ENCODE data around the gene PDE6B. TPM values are rescaled to one million over a fixed set of nuclear protein-coding genes. Genes with fewer than 3 reads are reported as not detected.
"Not testable (repeated sequence)": the region's sequence is repeated elsewhere in the genome, so short reads cannot be mapped to it uniquely, and the experiment has no call there.

The PDE6B gene
- total RNA-seq, 1 experiment from 2014 or later: not detected

DNA sequence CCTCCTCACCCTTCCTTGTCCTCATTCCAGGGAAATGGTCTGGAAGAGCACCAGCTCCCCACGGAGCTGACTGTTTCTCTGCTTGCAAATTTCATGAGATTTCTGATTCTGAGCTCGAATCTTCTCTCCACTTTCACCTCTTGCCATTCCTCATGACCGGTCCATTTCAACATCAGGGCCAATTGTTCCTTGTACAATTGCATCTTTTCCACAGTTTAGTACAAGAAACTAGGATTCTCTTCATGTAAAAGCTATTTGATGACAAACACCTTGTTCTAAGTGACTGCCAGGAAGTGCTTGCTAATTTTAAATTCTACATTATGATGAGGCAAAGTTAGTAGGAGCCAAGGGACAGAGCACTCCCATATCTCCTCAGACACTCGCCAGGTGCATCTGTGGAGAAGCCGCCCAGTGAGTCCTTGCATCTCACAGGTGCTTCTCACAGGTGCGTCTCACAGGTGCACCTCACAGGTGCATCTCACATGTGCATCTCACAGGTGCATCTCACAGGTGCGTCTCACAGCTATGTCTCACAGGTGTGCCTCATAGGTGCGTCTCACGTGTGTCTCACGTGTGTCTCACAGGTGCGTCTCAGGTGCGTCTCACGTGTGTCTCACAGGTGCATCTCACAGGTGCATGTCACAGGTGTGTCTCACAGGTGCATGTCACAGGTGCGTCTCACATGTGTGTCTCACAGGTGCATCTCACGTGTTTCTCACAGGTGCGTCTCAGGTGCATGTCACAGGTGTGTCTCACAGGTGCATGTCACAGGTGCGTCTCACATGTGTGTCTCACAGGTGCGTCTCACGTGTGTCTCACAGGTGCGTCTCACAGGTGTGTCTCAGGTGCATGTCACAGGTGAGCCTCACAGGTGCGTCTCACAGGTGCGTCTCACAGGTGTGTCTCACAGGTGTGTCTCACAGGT is 3.0 kb upstream of the PDE6B start:
- no peak for DNase-seq (ENCODE audit: low spot score)

- DNase-seq (ENCODE audit: low spot score): no peak
Measured at GRCh38 chr4:622996-623913, 2.1 kb upstream of the PDE6B start.

GRCh38 chr4:623914-624566 is 1.3 kb upstream of the PDE6B start:
- DNase-seq (ENCODE audit: low spot score): no peak

DNA sequence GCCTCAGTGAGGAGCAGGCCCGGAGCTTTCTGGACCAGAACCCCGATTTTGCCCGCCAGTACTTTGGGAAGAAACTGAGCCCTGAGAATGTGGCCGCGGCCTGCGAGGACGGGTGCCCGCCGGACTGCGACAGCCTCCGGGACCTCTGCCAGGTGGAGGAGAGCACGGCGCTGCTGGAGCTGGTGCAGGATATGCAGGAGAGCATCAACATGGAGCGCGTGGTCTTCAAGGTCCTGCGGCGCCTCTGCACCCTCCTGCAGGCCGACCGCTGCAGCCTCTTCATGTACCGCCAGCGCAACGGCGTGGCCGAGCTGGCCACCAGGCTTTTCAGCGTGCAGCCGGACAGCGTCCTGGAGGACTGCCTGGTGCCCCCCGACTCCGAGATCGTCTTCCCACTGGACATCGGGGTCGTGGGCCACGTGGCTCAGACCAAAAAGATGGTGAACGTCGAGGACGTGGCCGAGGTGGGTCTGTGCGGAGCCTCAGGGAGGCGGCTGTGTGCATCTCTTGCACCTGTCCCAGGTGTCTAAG is 323 bp downstream of the PDE6B start:
- DNase-seq (ENCODE audit: low spot score): no peak

- DNase-seq (ENCODE audit: low spot score): no peak
Measured at GRCh38 chr4:626201-627091, 1.1 kb downstream of the PDE6B start.

- DNase-seq (ENCODE audit: low spot score): no peak
Measured at GRCh38 chr4:627347-628125, 2.2 kb downstream of the PDE6B start.

DNA sequence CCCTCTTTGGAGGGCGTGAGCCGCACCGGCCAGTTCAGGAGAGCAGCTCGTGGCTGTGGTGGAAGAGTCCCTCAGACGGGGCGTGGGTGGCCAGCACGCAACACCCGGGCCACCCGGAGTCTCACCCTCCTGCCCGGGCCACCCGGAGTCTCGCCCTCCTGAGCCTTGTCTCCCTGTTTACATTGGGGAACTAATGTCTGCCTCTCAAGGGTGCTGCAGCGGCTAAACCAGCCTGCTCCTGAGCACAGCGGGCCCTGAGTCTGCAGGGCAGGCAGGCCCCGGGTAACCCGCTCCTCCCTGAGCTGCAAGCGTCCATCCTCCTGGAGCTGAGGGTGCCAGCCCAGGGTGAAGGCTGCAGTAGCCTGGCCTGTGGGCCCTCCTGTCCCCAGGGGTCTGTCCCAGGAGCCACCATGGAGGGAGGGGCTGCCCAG is 3.0 kb downstream of the PDE6B start:
- DNase-seq (ENCODE audit: low spot score): no peak

- no peak for DNase-seq (ENCODE audit: low spot score)
Measured at GRCh38 chr4:628821-629635, 3.7 kb downstream of the PDE6B start.

GRCh38 chr4:629636-629914 is 4.2 kb downstream of the PDE6B start:
- no peak for DNase-seq (ENCODE audit: low spot score)

DNA sequence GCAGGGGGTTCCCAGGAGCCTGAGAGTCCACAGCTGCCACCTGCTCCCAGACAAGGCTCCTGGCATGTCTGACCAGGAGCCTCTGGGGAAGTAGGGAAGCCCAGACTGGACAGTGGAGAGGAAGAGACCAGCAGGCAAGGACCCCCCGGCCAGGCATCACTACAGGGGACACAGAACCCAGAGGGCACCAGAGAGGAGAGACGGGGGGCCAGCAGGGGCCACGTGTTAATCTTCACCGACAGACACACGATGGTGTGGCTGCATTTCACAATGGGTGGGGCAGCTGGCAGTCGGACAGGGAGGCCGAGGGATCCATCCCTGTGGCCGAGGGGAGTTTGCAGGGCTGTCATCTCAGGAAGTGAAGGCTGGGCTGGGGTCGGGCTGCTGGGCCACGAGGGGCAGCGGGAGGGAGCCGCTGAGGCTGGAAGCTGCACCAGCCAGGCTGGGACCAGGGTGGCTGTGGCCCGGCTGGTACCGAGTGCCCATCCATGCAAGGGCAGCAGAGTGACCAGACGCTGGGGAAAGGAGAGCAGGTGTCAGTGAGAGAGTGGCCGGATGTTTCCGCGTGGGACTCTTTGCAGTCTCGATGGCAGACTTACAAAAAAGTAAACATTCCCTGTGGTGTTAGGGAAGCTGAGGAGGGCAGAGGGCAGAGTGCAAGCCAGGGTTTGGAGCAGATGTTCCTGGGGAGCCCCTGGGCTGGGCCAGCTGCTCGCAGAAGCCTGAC is 4.7 kb downstream of the PDE6B start:
- DNase-seq (ENCODE audit: low spot score): no peak

DNA sequence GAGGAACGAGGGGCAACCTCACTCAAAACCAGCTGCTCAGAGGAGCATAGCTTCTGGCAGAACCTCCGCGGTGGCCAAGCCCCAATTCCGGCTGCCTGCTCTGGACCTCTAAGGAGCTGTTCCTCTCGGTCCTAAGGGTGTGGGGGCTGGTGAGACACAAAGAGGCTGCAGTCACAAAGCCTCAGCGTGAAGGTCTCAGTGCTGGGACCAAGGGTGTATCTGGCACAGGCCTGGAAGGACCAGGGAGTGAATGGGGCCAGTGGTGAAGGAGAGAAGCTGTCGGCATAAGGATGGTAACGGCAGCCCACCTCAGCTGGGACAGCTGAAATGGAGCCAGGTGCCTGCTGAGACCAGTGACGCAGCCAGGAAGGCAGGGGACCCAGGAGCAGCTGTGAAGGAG is 5.3 kb downstream of the PDE6B start:
- DNase-seq (ENCODE audit: low spot score): no peak

GRCh38 chr4:632196-632790 is 6.9 kb downstream of the PDE6B start:
- DNase-seq (ENCODE audit: low spot score): no peak

DNA sequence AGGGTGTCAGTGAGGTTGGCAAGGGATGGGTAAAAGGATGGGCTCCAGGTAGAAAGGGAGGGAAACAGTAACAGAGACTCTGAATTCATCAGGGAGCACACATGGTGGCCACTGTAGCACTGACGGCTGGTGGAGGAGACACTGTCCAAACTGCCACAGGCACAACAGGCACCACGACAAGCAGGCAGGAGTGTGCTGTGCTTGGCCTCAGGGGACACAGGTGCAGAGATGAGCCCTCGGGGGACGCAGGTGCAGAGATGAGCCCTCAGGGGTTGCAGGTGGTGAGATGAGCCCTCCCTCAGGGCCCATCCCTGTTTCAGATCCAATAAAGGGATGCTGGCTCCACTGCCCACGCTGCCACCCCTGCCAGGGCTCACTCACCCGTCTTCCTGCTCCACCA is 7.6 kb downstream of the PDE6B start:
- no peak for DNase-seq (ENCODE audit: low spot score)

DNA sequence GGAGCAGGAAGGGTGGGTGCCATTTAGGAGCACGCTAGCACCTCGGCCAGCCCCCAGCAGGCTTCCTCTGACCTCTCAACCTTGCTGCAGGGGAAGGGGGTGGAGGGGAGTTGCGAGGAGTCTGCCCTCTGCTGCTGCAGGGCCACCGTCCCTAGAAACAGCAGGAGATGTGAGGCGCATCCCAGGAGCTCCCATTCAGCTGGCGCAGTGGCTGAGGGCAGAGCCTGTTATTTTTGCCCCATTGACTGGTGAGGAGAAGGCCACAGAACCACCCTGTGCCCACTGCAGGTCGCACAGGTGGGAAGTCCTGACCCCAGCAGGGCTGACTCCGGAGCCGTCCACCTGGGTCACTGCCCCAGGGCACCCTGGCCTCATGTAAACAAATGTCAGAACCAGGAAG is 8.0 kb downstream of the PDE6B start:
- DNase-seq (ENCODE audit: low spot score): no peak

GRCh38 chr4:633976-634598 is 8.7 kb downstream of the PDE6B start:
- DNase-seq (ENCODE audit: low spot score): no peak

DNA sequence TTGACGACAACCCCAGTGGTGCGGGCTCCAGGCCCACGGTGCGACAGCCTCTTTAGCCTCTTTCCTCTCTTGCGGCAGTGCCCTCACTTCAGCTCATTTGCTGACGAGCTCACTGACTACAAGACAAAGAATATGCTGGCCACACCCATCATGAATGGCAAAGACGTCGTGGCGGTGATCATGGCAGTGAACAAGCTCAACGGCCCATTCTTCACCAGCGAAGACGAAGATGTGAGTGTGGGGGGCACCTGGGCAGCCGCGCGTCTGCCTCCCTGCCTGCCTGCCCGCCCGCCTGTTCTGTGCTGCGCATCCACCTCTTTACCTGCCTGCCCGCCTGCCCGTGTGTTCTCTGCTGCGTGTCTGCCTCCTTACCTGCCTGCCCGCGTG is 9.2 kb downstream of the PDE6B start:
- no peak for DNase-seq (ENCODE audit: low spot score)

DNA sequence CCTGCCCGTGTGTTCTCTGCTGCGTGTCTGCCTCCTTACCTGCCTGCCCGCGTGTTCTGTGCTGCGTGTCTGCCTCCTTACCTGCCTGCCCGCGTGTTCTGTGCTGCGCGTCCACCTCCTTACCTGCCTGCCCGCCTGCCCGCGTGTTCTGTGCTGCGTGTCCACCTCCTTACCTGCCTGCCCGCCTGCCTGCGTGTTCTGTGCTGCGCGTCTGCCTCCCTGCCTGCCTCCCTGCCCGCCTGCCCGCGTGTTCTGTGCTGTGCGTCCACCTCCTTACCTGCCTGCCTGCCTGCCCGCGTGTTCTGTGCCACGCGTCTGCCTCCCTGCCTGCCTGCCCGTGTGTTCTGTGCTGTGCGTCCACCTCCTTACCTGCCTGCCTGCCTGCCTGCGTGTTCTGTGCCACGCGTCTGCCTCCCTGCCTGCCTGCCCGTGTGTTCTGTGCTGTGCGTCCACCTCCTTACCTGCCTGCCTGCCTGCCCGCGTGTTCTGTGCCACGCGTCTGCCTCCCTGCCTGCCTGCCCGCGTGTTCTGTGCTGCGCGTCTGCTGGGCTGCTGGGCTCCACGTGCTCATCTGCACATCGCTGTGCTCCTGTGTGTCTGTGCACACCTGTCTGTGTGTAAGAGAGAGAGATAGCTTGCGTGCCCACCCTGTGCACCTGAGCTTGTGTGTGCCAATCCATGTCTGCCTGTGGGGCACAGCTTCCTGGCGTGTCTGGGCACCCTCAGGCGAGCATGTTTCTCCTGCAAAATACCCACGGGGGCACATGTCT is 9.9 kb downstream of the PDE6B start:
- not testable (repeated sequence) for DNase-seq (ENCODE audit: low spot score)

Measured in A172 (cell line).